HEK293 (cell line): Measurements from ENCODE around the gene B9D1.

Experiments used
- CTCF ChIA-PET: fragments of 350-600 bp; formaldehyde crosslinking; extraction: SDS; loops from one replicate; lab custom pipeline; 2021; ENCODE audit warnings: antibody characterized with exemption; lab: Yijun Ruan, JAX
- POLR2A ChIA-PET: fragments of 300-600 bp; formaldehyde crosslinking; extraction: SDS; loops from one replicate; lab custom pipeline; 2020; ENCODE audit warnings: antibody characterized with exemption, inconsistent platforms; lab: Yijun Ruan, JAX
- H3K27ac ChIP-seq: fragments of 200-500 bp; sonication (Bioruptor generic); 2 replicates; pipeline ENCODE4 v1.5.1; 2014; ENCODE audit warnings: low read depth, low read length, control low read depth, inconsistent platforms; ENCODE audit errors: extremely low read depth
- H3K36me3 ChIP-seq, 2 experiments: fragments of 200-500 bp in 1 of 2; sonication (Bioruptor generic) in 1 of 2; 1 replicate in 1 of 2; 2 replicates in 1 of 2; pipeline ENCODE4 v1.5.1; 2014 to 2017; ENCODE audit warnings: inconsistent platforms in 2 of 2, low read length in 2 of 2; ENCODE audit not compliant: control insufficient read depth in 2 of 2, insufficient read depth in 1 of 2
- H3K4me1 ChIP-seq: fragments of 200-500 bp; sonication (Bioruptor generic); 2 replicates; pipeline ENCODE4 v1.5.1; 2014; ENCODE audit warnings: mild to moderate bottlenecking, low read length, inconsistent platforms; ENCODE audit not compliant: control insufficient read depth, insufficient read depth
- H3K4me3 ChIP-seq: 2 replicates; pipeline ENCODE4 v1.5.1; 2011; ENCODE audit warnings: low read depth, mild to moderate bottlenecking, control low read depth, low read length, moderate library complexity
- H3K9me3 ChIP-seq: fragments of 200-500 bp; sonication (Bioruptor generic); 2 replicates; pipeline ENCODE4 v1.5.1; 2014; ENCODE audit warnings: low read depth, low read length, inconsistent platforms; ENCODE audit not compliant: control insufficient read depth, insufficient read depth
- GLI4 ChIP-seq: fragments of 450-650 bp; formaldehyde crosslinking; IDR thresholded peaks from 2 replicates; pipeline ENCODE4 v1.5.1; 2016; ENCODE audit warnings: missing biosample characterization, missing genetic modification characterization
- IKZF3 ChIP-seq: fragments of 450-650 bp; IDR thresholded peaks from 2 replicates; pipeline ENCODE4 v1.5.0; 2018; ENCODE audit warnings: missing biosample characterization, mild to moderate bottlenecking, missing genetic modification characterization, moderate library complexity
- KLF16 ChIP-seq: fragments of 450-650 bp; formaldehyde crosslinking; IDR thresholded peaks from 2 replicates; pipeline ENCODE4 v1.5.1; 2017; ENCODE audit warnings: missing biosample characterization, missing genetic modification characterization
- ZFP69B ChIP-seq: fragments of 450-650 bp; formaldehyde crosslinking; IDR thresholded peaks from 2 replicates; pipeline ENCODE4 v1.5.1; 2016; ENCODE audit warnings: missing biosample characterization, missing genetic modification characterization
- ZNF132 ChIP-seq: fragments of 450-650 bp; formaldehyde crosslinking; IDR thresholded peaks from 2 replicates; pipeline ENCODE4 v1.5.1; 2017; ENCODE audit warnings: missing biosample characterization, missing genetic modification characterization, borderline replicate concordance
- ZNF16 ChIP-seq: fragments of 450-650 bp; formaldehyde crosslinking; IDR thresholded peaks from 2 replicates; pipeline ENCODE4 v1.5.1; 2016; ENCODE audit warnings: low read depth, missing biosample characterization, missing genetic modification characterization
- ZNF223 ChIP-seq: fragments of 450-650 bp; formaldehyde crosslinking; IDR thresholded peaks from 2 replicates; pipeline ENCODE4 v1.5.1; 2016; ENCODE audit warnings: missing biosample characterization, missing genetic modification characterization
- ZNF274 ChIP-seq, 2 experiments: fragments of 200-500 bp in 1 of 2; fragments of 450-650 bp in 1 of 2; sonication (Bioruptor generic) in 1 of 2; formaldehyde crosslinking in 1 of 2; IDR thresholded peaks; 2 replicates each; pipeline versions ENCODE4 v1.5.1 to v1.6.1; 2014 to 2016; ENCODE audit warnings: borderline replicate concordance in 1 of 2, inconsistent platforms in 1 of 2, low read length in 1 of 2, missing biosample characterization in 1 of 2, missing genetic modification characterization in 1 of 2
- ZNF354C ChIP-seq: fragments of 450-650 bp; formaldehyde crosslinking; IDR thresholded peaks from 2 replicates; pipeline ENCODE4 v1.5.1; 2016; ENCODE audit warnings: missing biosample characterization, missing genetic modification characterization, low read depth, borderline replicate concordance
- ZNF37A ChIP-seq: fragments of 450-650 bp; IDR thresholded peaks from 2 replicates; pipeline ENCODE4 v1.5.1; 2018; ENCODE audit warnings: missing biosample characterization, missing genetic modification characterization
- ZNF416 ChIP-seq: fragments of 450-650 bp; formaldehyde crosslinking; IDR thresholded peaks from 2 replicates; pipeline ENCODE4 v1.5.1; 2016; ENCODE audit warnings: missing biosample characterization, missing genetic modification characterization
- ZNF423 ChIP-seq: fragments of 450-650 bp; formaldehyde crosslinking; IDR thresholded peaks from 2 replicates; pipeline ENCODE4 v1.5.1; 2016; ENCODE audit warnings: missing biosample characterization, missing genetic modification characterization
- ZNF426 ChIP-seq: fragments of 450-650 bp; formaldehyde crosslinking; IDR thresholded peaks from 2 replicates; pipeline ENCODE4 v1.5.1; 2017; ENCODE audit warnings: missing biosample characterization, missing genetic modification characterization, mild to moderate bottlenecking, inconsistent platforms, moderate library complexity
- ZNF501 ChIP-seq: fragments of 450-650 bp; formaldehyde crosslinking; IDR thresholded peaks from 2 replicates; pipeline ENCODE4 v1.5.1; 2016; ENCODE audit warnings: missing biosample characterization, missing genetic modification characterization
- ZNF624 ChIP-seq: fragments of 450-650 bp; formaldehyde crosslinking; IDR thresholded peaks from 2 replicates; pipeline ENCODE4 v1.5.1; 2017; ENCODE audit warnings: missing biosample characterization, missing genetic modification characterization
- ZNF664 ChIP-seq: fragments of 450-650 bp; formaldehyde crosslinking; IDR thresholded peaks from 2 replicates; pipeline ENCODE4 v1.5.1; 2016; ENCODE audit warnings: missing biosample characterization, missing genetic modification characterization
- ZNF747 ChIP-seq: fragments of 450-650 bp; formaldehyde crosslinking; IDR thresholded peaks from 2 replicates; pipeline ENCODE4 v1.5.1; 2016; ENCODE audit warnings: missing biosample characterization, missing genetic modification characterization
- ZNF785 ChIP-seq: fragments of 450-650 bp; formaldehyde crosslinking; IDR thresholded peaks from 2 replicates; pipeline ENCODE4 v1.5.1; 2016; ENCODE audit warnings: missing biosample characterization, missing genetic modification characterization
- ZXDB ChIP-seq: fragments of 450-650 bp; formaldehyde crosslinking; IDR thresholded peaks from 2 replicates; pipeline ENCODE4 v1.5.1; 2016; ENCODE audit warnings: missing biosample characterization, missing genetic modification characterization
- TF ChIP-seq, protein P1 (sequence below): IDR thresholded peaks from 2 replicates; pipeline ENCODE4 v1.6.1; 2011; ENCODE audit warnings: mild to moderate bottlenecking, low read depth, low read length, borderline replicate concordance
- TF ChIP-seq, protein P2 (sequence below): fragments of 450-650 bp; IDR thresholded peaks from 2 replicates; pipeline ENCODE4 v1.5.1; 2018; ENCODE audit warnings: missing biosample characterization, mild to moderate bottlenecking, missing genetic modification characterization
- TF ChIP-seq, protein P3 (sequence below): fragments of 450-650 bp; formaldehyde crosslinking; conservative IDR thresholded peaks from 2 replicates; pipeline ENCODE4 v1.5.1; 2016; ENCODE audit warnings: low read depth, missing biosample characterization, missing genetic modification characterization
- TF ChIP-seq, protein P4 (sequence below): fragments of 450-650 bp; formaldehyde crosslinking; conservative IDR thresholded peaks from 2 replicates; pipeline ENCODE4 v1.5.1; 2016; ENCODE audit warnings: low read depth, missing biosample characterization, missing genetic modification characterization

B9D1 gene

DNA sequence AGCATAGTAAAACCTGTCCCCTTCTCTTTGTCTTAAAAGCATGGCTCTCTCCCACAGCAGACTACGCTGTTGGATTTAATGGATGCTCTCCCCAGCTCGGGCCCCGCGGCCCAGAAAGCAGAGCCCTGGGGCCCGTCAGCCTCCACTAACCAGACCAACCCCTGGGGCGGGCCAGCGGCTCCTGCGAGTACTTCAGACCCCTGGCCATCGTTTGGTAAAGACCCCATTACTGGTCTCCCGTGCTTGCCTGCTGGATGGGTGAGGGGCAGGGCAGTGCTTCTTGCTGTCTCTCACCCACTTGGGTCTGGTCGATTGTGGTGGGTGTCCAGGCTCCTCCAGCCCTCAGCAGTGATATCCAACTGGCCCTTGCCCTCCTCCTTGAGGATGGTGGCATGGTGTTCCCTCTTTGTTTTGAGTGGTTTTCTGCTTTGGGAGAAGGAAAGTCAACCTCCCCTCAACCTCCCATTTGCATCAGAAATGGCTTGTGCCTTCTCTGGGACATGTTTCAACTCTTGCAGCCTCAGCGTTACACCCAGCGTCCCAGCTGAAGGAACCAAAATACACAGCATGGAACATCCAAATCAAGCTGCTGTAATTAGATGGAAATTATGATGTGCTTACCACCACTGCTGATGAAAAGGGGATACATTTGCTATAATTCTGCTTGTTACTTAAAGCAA is 49.3 kb downstream of the B9D1 start:
- CTCF ChIA-PET: no interaction called here

DNA sequence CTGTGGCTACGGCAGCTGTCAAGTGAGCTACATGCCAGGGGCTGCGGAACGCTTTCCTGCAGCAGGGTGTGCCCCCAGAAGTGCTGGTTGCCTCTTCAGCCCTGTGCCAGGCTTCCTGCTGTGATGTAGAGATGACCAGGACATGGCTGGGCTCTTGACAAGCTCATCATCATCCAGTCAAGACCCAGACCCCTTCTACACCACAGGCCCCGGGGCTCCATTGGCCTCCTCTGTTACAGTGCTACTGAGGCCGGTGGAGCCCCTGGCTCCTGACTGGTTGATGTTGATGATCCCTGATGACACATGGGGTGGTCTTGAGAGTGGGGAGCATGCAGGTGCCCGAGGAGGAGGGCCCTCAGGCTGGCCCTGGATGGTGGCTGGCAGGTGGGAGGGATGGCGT is 50.1 kb downstream of the B9D1 start:
- POLR2A ChIA-PET: no interaction called here
- CTCF ChIA-PET: no interaction called here
- peaks cover 5 to 49% of the 10 kb centered on the region in 2 experiments; a peak in 2 of 3 replicates for H3K36me3 ChIP-seq
- no peak overlapping the region for H3K4me3 ChIP-seq
- peaks cover 7% of the 10 kb centered on the region for H3K4me1 ChIP-seq
- no peaks in the 10 kb centered on the region for H3K9me3 ChIP-seq
- H3K27ac ChIP-seq: no peak overlapping the region
- TF ChIP-seq IKZF3 (tag by site-specific recombination) (no peak), ZNF785 (no peak), GLI4 (tag by site-specific recombination) (no peak), ZNF274 (IDR thresholded peaks at IDR 0.05; ENCODE audit: low read length) (no peak), ZNF274 (tag by site-specific recombination; IDR thresholded peaks at IDR 0.05; ENCODE audit: borderline replicate concordance) (no peak), ZNF624 (no peak), ZNF416 (tag by site-specific recombination) (no peak), ZFP69B (no peak), ZNF501 (tag by site-specific recombination) (no peak), ZNF132 (tag by site-specific recombination) (no peak), ZNF747 (tag by site-specific recombination) (no peak), ZNF37A (no peak), ZNF423 (no peak)
- TF ChIP-seq, protein P1, sequence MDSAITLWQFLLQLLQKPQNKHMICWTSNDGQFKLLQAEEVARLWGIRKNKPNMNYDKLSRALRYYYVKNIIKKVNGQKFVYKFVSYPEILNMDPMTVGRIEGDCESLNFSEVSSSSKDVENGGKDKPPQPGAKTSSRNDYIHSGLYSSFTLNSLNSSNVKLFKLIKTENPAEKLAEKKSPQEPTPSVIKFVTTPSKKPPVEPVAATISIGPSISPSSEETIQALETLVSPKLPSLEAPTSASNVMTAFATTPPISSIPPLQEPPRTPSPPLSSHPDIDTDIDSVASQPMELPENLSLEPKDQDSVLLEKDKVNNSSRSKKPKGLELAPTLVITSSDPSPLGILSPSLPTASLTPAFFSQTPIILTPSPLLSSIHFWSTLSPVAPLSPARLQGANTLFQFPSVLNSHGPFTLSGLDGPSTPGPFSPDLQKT: no peak
- TF ChIP-seq, protein P2, sequence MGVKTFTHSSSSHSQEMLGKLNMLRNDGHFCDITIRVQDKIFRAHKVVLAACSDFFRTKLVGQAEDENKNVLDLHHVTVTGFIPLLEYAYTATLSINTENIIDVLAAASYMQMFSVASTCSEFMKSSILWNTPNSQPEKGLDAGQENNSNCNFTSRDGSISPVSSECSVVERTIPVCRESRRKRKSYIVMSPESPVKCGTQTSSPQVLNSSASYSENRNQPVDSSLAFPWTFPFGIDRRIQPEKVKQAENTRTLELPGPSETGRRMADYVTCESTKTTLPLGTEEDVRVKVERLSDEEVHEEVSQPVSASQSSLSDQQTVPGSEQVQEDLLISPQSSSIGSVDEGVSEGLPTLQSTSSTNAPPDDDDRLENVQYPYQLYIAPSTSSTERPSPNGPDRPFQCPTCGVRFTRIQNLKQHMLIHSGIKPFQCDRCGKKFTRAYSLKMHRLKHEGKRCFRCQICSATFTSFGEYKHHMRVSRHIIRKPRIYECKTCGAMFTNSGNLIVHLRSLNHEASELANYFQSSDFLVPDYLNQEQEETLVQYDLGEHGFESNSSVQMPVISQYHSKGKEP (tag by site-specific recombination): no peak

More for the DNA sequence above, 49.3 kb downstream of the B9D1 start:
- TF ChIP-seq, protein P3, sequence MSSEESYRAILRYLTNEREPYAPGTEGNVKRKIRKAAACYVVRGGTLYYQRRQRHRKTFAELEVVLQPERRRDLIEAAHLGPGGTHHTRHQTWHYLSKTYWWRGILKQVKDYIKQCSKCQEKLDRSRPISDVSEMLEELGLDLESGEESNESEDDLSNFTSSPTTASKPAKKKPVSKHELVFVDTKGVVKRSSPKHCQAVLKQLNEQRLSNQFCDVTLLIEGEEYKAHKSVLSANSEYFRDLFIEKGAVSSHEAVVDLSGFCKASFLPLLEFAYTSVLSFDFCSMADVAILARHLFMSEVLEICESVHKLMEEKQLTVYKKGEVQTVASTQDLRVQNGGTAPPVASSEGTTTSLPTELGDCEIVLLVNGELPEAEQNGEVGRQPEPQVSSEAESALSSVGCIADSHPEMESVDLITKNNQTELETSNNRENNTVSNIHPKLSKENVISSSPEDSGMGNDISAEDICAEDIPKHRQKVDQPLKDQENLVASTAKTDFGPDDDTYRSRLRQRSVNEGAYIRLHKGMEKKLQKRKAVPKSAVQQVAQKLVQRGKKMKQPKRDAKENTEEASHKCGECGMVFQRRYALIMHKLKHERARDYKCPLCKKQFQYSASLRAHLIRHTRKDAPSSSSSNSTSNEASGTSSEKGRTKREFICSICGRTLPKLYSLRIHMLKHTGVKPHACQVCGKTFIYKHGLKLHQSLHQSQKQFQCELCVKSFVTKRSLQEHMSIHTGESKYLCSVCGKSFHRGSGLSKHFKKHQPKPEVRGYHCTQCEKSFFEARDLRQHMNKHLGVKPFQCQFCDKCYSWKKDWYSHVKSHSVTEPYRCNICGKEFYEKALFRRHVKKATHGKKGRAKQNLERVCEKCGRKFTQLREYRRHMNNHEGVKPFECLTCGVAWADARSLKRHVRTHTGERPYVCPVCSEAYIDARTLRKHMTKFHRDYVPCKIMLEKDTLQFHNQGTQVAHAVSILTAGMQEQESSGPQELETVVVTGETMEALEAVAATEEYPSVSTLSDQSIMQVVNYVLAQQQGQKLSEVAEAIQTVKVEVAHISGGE: no peak
- TF ChIP-seq ZNF16 (tag by site-specific recombination): no peak
- no peak for TF ChIP-seq KLF16 (tag by site-specific recombination)
- TF ChIP-seq, protein P4, sequence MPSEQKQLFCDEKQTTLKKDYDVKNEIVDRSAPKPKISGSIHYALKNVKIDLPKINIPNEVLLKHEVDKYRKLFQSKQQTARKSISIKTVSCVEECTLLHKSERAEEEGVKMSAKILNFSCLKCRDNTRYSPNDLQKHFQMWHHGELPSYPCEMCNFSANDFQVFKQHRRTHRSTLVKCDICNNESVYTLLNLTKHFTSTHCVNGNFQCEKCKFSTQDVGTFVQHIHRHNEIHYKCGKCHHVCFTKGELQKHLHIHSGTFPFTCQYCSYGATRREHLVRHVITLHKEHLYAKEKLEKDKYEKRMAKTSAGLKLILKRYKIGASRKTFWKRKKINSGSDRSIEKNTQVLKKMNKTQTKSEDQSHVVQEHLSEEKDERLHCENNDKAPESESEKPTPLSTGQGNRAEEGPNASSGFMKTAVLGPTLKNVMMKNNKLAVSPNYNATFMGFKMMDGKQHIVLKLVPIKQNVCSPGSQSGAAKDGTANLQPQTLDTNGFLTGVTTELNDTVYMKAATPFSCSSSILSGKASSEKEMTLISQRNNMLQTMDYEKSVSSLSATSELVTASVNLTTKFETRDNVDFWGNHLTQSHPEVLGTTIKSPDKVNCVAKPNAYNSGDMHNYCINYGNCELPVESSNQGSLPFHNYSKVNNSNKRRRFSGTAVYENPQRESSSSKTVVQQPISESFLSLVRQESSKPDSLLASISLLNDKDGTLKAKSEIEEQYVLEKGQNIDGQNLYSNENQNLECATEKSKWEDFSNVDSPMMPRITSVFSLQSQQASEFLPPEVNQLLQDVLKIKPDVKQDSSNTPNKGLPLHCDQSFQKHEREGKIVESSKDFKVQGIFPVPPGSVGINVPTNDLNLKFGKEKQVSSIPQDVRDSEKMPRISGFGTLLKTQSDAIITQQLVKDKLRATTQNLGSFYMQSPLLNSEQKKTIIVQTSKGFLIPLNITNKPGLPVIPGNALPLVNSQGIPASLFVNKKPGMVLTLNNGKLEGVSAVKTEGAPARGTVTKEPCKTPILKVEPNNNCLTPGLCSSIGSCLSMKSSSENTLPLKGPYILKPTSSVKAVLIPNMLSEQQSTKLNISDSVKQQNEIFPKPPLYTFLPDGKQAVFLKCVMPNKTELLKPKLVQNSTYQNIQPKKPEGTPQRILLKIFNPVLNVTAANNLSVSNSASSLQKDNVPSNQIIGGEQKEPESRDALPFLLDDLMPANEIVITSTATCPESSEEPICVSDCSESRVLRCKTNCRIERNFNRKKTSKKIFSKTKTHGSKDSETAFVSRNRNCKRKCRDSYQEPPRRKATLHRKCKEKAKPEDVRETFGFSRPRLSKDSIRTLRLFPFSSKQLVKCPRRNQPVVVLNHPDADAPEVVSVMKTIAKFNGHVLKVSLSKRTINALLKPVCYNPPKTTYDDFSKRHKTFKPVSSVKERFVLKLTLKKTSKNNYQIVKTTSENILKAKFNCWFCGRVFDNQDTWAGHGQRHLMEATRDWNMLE (tag by site-specific recombination): no peak
- TF ChIP-seq ZNF501 (tag by site-specific recombination): no peak
- TF ChIP-seq ZNF664 (tag by site-specific recombination): no peak
- TF ChIP-seq ZXDB (tag by site-specific recombination): no peak
- TF ChIP-seq ZNF426: no peak
- TF ChIP-seq ZNF223: no peak
- no peak for TF ChIP-seq ZNF354C (tag by site-specific recombination)
- H3K27ac ChIP-seq: peak overlapping the region; percentile 9; the same call in 1 of the 2 replicates
- POLR2A ChIA-PET: no interaction called here
- no peak overlapping the region for H3K4me3 ChIP-seq
- H3K9me3 ChIP-seq: no peaks in the 10 kb centered on the region
- H3K36me3 ChIP-seq: peaks cover 5 to 49% of the 10 kb centered on the region in 2 experiments; a peak in 2 of 3 replicates
- H3K4me1 ChIP-seq: peaks cover 13% of the 10 kb centered on the region
